Neuronal stem cell (in vitro differentiated cells): Measurements from ENCODE around the gene PCARE.

Experiments used
- DNase-seq: peaks from one replicate; pipeline ENCODE4 v3.0.0-alpha.2; 2013; ENCODE audit warnings: low spot score
- H2AFZ ChIP-seq: one replicate; pipeline ENCODE4 v1.6.1; 2013; ENCODE audit warnings: mild to moderate bottlenecking, low read length, inconsistent platforms
- H2AK5ac ChIP-seq: 2 replicates; pipeline ENCODE4 v1.6.1; 2013; ENCODE audit warnings: low read depth, mild to moderate bottlenecking, inconsistent platforms, low read length, moderate library complexity, mixed read lengths
- H2BK120ac ChIP-seq: 2 replicates; pipeline ENCODE4 v1.6.1; 2013; ENCODE audit warnings: low read depth, mild to moderate bottlenecking, inconsistent platforms, low read length, moderate library complexity, mixed read lengths
- H2BK12ac ChIP-seq: one replicate; pipeline ENCODE4 v1.6.1; 2013; ENCODE audit warnings: low read length, inconsistent platforms
- H2BK15ac ChIP-seq: 2 replicates; pipeline ENCODE4 v1.6.1; 2013; ENCODE audit warnings: mild to moderate bottlenecking, low read length, inconsistent platforms, mixed read lengths
- H2BK5ac ChIP-seq: one replicate; pipeline ENCODE4 v1.6.1; 2013; ENCODE audit warnings: inconsistent platforms, mild to moderate bottlenecking, low read length, moderate library complexity
- H3K14ac ChIP-seq: one replicate; pipeline ENCODE4 v1.6.1; 2013; ENCODE audit warnings: low read length, inconsistent platforms
- H3K18ac ChIP-seq: 2 replicates; pipeline ENCODE4 v1.6.1; 2013; ENCODE audit warnings: low read length, inconsistent platforms
- H3K23ac ChIP-seq: 2 replicates; pipeline ENCODE4 v1.6.1; 2013; ENCODE audit warnings: low read depth, mild to moderate bottlenecking, mixed read lengths, low read length, inconsistent platforms; ENCODE audit not compliant: poor library complexity
- H3K27ac ChIP-seq: replicated peaks from 3 replicates; pipeline ENCODE4 v1.5.1; 2013; ENCODE audit warnings: low read length, inconsistent platforms
- H3K27me3 ChIP-seq, 3 experiments: 2 replicates each; pipeline ENCODE4 v1.6.1; 2013; ENCODE audit warnings: low read length in 3 of 3, mild to moderate bottlenecking in 2 of 3, inconsistent platforms in 1 of 3, low read depth in 1 of 3, mixed read lengths in 1 of 3, moderate library complexity in 1 of 3; ENCODE audit not compliant: control insufficient read depth in 3 of 3, insufficient read depth in 3 of 3
- H3K36me3 ChIP-seq, 2 donors: replicated peaks in 1 of 2; 2 replicates each; pipeline ENCODE4 v1.6.1; 2013; ENCODE audit warnings: low read length in 2 of 2; ENCODE audit not compliant: control insufficient read depth in 2 of 2, insufficient read depth in 2 of 2
- H3K4ac ChIP-seq: 2 replicates; pipeline ENCODE4 v1.6.1; 2013; ENCODE audit warnings: inconsistent platforms, mild to moderate bottlenecking, low read length, moderate library complexity
- H3K4me1 ChIP-seq, 2 donors: 1 replicate in 1 of 2; 2 replicates in 1 of 2; pipeline ENCODE4 v1.6.1; 2013; ENCODE audit warnings: low read length in 2 of 2, low read depth in 1 of 2; ENCODE audit not compliant: control insufficient read depth in 2 of 2, insufficient read depth in 1 of 2
- H3K4me2 ChIP-seq: one replicate; pipeline ENCODE4 v1.6.1; 2013; ENCODE audit warnings: mild to moderate bottlenecking, low read length, inconsistent platforms; ENCODE audit not compliant: insufficient read depth, poor library complexity, severe bottlenecking
- H3K4me3 ChIP-seq, 2 donors: 2 replicates each; pipeline ENCODE4 v1.5.1; 2013; ENCODE audit warnings: low read length in 2 of 2, mild to moderate bottlenecking in 2 of 2, inconsistent platforms in 1 of 2, moderate library complexity in 1 of 2
- H3K79me1 ChIP-seq: one replicate; pipeline ENCODE4 v1.6.1; 2013; ENCODE audit warnings: low read depth, mild to moderate bottlenecking, inconsistent platforms, low read length, moderate library complexity
- H3K9ac ChIP-seq: one replicate; pipeline ENCODE4 v1.6.1; 2013; ENCODE audit warnings: mild to moderate bottlenecking, low read depth, low read length, inconsistent platforms; ENCODE audit not compliant: poor library complexity
- H3K9me3 ChIP-seq, 2 donors: replicated peaks in 1 of 2; 2 replicates each; pipeline versions ENCODE3 to v1.6.1; 2013; ENCODE audit warnings: low read length in 2 of 2, mild to moderate bottlenecking in 2 of 2, inconsistent platforms in 1 of 2, low read depth in 1 of 2, mixed read lengths in 1 of 2, moderate library complexity in 1 of 2; ENCODE audit not compliant: control insufficient read depth in 2 of 2, insufficient read depth in 1 of 2
- H4K8ac ChIP-seq: one replicate; pipeline ENCODE4 v1.6.1; 2013; ENCODE audit warnings: low read depth, mild to moderate bottlenecking, inconsistent platforms, low read length, moderate library complexity
- H4K91ac ChIP-seq: one replicate; pipeline ENCODE4 v1.6.1; 2013; ENCODE audit warnings: low read length, low read depth, mild to moderate bottlenecking, inconsistent platforms; ENCODE audit not compliant: poor library complexity
- WGBS, 2 donors: extraction: QIAGEN DNeasy Blood & Tissue Kit; methylation state at CpG; one replicate each; pipeline ENCODE4 v1.1.7; 2013; ENCODE audit warnings: missing lambda C conversion rate in 2 of 2, mixed read lengths in 1 of 2; ENCODE audit not compliant: insufficient read length in 2 of 2, insufficient replicate concordance in 1 of 2; ENCODE audit errors: extremely low coverage in 2 of 2; 5-methylcytosine and 5-hydroxymethylcytosine counted together

PCARE gene

DNA sequence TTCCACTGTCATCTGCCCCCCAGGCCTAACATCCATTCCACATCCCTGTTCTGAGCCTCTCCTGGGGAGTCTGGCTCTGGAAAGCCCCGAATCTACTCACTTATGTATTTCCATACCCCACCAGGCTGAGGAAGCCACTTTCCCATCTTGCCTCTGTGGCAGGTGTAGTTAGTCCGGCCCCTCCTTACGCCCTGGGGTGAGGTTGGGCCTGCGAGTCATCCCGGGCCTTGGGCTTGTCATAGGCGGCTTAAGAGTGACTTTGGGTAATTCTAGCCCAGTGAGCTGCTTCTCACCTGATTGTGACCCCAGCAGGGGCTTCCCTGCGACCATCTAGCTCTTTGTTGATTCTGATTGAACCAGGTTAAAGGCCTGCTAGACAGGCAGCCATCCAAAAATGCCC is 21.1 kb downstream of the PCARE start:
- no peak overlapping the region for H2BK15ac ChIP-seq
- H2BK120ac ChIP-seq = no peak overlapping the region
- no peak overlapping the region for H2AK5ac ChIP-seq
- no peak overlapping the region for H2BK5ac ChIP-seq
- no peaks in the 10 kb centered on the region for H3K79me1 ChIP-seq
- H3K36me3 ChIP-seq = no peaks in the 10 kb centered on the region
- peaks cover 0 to 34% (median 0%) of the 10 kb centered on the region in 3 experiments for H3K27me3 ChIP-seq
- H3K27ac ChIP-seq = no peak overlapping the region
- no peak overlapping the region for H2AFZ ChIP-seq
- no peak overlapping the region for H3K18ac ChIP-seq
- no peak overlapping the region for H3K14ac ChIP-seq
- no peak overlapping the region for H2BK12ac ChIP-seq
- H4K8ac ChIP-seq = no peak overlapping the region
- H4K91ac ChIP-seq = no peak overlapping the region
- WGBS, 2 donors = no CpG with 5 or more reads among the region's 7 CpGs
- peaks cover 0 to 5% of the 10 kb centered on the region in 2 donors for H3K4me1 ChIP-seq
- no peak overlapping the region for H3K4ac ChIP-seq
- no peak overlapping the region for H3K23ac ChIP-seq
- no peaks in the 10 kb centered on the region for H3K9me3 ChIP-seq
- no peak overlapping the region for H3K4me3 ChIP-seq
- no peak overlapping the region for H3K9ac ChIP-seq
- no peak for DNase-seq
- H3K4me2 ChIP-seq = no peak overlapping the region

DNA sequence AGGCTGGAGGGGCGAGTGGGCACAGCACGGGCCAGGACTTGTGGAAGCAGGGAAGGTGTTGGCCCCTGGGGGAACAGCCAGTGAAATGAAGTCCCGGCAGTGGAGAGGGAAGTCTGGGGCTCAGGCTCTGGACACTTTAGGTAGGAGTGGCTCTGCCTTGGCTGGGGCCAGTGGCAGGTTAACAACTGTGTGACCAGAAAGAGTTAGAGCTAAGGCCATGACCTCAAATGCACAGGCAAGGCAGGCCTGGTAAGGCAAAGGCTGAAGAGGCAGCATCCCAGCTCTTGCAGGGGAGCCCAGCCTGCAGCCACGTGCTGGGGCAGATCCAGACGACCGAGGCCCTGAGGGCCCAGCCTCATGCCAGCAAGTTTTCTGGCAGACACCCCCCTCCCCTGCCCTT is 21.5 kb downstream of the PCARE start:
- no peak overlapping the region for H2BK120ac ChIP-seq
- no peak overlapping the region for H3K27ac ChIP-seq
- H2BK15ac ChIP-seq = no peak overlapping the region

DNA sequence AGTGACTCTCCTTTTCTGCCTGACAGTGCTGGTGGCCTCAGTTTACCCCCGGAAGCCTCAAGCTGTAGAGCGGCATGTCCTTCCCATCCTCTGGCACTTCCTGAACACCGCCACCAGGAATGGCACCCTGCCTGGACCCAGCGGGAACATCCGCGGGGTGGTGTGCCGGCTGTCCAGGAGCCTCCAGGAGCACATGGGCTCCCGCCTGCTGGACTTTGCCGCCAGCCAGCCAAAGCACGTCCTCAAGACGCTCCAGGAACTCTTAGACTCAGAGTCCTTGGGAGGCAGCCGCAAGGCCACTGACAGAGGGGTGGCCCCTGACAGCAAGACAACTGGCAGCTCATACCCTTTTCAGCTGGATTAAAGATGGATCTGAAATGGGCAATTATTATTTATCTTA is 22.6 kb downstream of the PCARE start:
- no peak overlapping the region for H2AFZ ChIP-seq

More for the DNA sequence above, 21.5 kb downstream of the PCARE start:
- Histone ChIP-seq H3K36me3 (no peaks in the 10 kb centered on the region), H3K4me3 (no peak overlapping the region), H3K23ac (no peak overlapping the region), H3K4me1 (peaks cover 0 to 5% of the 10 kb centered on the region in 2 donors), H3K18ac (no peak overlapping the region), H4K8ac (no peak overlapping the region), H2AFZ (no peak overlapping the region), H3K79me1 (no peaks in the 10 kb centered on the region), H4K91ac (no peak overlapping the region), H2AK5ac (no peak overlapping the region), H3K9ac (no peak overlapping the region), H2BK12ac (no peak overlapping the region), H3K27me3 (peaks cover 0 to 31% (median 0%) of the 10 kb centered on the region in 3 experiments), H3K9me3 (no peaks in the 10 kb centered on the region), H3K14ac (no peak overlapping the region), H3K4me2 (no peak overlapping the region), H2BK5ac (no peak overlapping the region), H3K4ac (no peak overlapping the region)
- WGBS, 2 donors = no CpG with 5 or more reads among the region's 6 CpGs
- no peak for DNase-seq

DNA sequence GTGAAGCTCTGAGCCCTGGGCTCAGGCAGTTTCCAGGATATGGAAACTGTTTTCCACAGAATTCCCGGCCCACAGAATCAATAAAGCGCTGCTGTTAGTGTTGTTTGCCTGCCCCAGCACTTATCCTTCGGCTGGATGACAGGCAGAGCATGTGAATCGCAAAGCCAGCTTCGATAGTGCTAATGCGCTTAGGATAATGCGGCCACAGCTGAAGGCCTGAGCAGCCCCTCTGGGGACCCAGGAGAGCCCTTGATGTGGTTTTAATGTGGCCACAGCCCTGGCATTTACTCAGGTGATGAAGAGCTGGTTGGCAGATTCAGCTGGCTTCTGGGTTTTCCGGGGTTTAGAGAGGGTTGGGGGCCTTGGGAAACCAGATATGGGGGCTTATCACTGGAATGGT is 23.7 kb downstream of the PCARE start:
- no peak overlapping the region for H2BK120ac ChIP-seq
- no peak overlapping the region for H2AK5ac ChIP-seq
- H4K8ac ChIP-seq = no peak overlapping the region
- peaks cover 0 to 5% of the 10 kb centered on the region in 2 donors for H3K4me1 ChIP-seq
- no peaks in the 10 kb centered on the region for H3K79me1 ChIP-seq
- no peak overlapping the region for H3K4me3 ChIP-seq
- H3K4ac ChIP-seq = no peak overlapping the region
- DNase-seq = no peak
- H2AFZ ChIP-seq = no peak overlapping the region
- no peak overlapping the region for H3K9ac ChIP-seq
- peak overlapping the region; percentile 34 for H2BK15ac ChIP-seq
- H3K27ac ChIP-seq = no peak overlapping the region
- H3K4me2 ChIP-seq = no peak overlapping the region
- no peak overlapping the region for H2BK5ac ChIP-seq
- H3K9me3 ChIP-seq = peaks cover 0 to 2% of the 10 kb centered on the region in 2 donors
- H3K14ac ChIP-seq = no peak overlapping the region
- no peaks in the 10 kb centered on the region for H3K36me3 ChIP-seq
- WGBS, 2 donors = no CpG with 5 or more reads among the region's 8 CpGs
- peaks cover 0 to 35% (median 0%) of the 10 kb centered on the region in 3 experiments for H3K27me3 ChIP-seq
- no peak overlapping the region for H3K23ac ChIP-seq
- H3K18ac ChIP-seq = peak overlapping the region; percentile 3
- no peak overlapping the region for H2BK12ac ChIP-seq
- H4K91ac ChIP-seq = no peak overlapping the region

More for the DNA sequence above, 22.6 kb downstream of the PCARE start:
- no peak for DNase-seq
- no peak overlapping the region for H3K14ac ChIP-seq
- no peak overlapping the region for H3K9ac ChIP-seq
- H3K4me3 ChIP-seq = no peak overlapping the region
- peaks cover 0 to 31% (median 0%) of the 10 kb centered on the region in 3 experiments for H3K27me3 ChIP-seq
- no peak overlapping the region for H3K23ac ChIP-seq
- no peak overlapping the region for H2BK5ac ChIP-seq
- H4K8ac ChIP-seq = no peak overlapping the region
- H3K79me1 ChIP-seq = no peaks in the 10 kb centered on the region
- H2BK12ac ChIP-seq = peak overlapping the region; percentile 4
- H3K9me3 ChIP-seq = peaks cover 0 to 2% of the 10 kb centered on the region in 2 donors
- peaks cover 0 to 5% of the 10 kb centered on the region in 2 donors for H3K4me1 ChIP-seq
- WGBS, 2 donors = no CpG with 5 or more reads among the region's 12 CpGs
- no peaks in the 10 kb centered on the region for H3K36me3 ChIP-seq
- H4K91ac ChIP-seq = no peak overlapping the region
- H2AK5ac ChIP-seq = no peak overlapping the region
- no peak overlapping the region for H2BK15ac ChIP-seq
- H3K18ac ChIP-seq = no peak overlapping the region
- no peak overlapping the region for H3K27ac ChIP-seq
- H2BK120ac ChIP-seq = no peak overlapping the region
- H3K4me2 ChIP-seq = no peak overlapping the region
- H3K4ac ChIP-seq = no peak overlapping the region
